NCI-H2107 treated with DMSO at 0.1 percent for 48 hours (cell line): Measurements from ENCODE around the gene NFAM1.

Source experiments
- DNase-seq: peaks from one replicate; lab custom pipeline; 2025; ENCODE audit not compliant: unreplicated experiment; lab: John Stamatoyannopoulos, UW

The NFAM1 gene

DNA sequence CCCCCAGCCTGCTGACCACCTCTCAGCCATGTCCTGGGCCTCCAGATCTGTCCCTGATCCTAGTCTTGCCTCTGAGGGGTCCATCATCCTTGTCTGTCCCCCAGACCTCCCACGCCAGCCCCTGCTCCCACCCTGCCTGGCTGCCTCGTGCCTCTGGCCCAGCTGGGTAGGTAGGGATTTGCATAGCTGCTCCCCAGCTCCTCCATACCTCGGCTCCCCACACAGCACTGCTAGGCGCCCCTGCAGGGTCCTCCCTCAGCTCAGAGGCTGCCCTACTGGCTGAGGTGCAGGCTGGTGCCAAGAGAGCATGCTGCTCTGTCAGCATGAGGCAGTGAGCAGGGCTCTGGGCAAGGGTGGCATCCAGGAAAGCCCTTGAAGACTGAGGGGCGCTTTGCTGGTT, 47.7 kb downstream of the NFAM1 start:
- no peak for DNase-seq

DNA sequence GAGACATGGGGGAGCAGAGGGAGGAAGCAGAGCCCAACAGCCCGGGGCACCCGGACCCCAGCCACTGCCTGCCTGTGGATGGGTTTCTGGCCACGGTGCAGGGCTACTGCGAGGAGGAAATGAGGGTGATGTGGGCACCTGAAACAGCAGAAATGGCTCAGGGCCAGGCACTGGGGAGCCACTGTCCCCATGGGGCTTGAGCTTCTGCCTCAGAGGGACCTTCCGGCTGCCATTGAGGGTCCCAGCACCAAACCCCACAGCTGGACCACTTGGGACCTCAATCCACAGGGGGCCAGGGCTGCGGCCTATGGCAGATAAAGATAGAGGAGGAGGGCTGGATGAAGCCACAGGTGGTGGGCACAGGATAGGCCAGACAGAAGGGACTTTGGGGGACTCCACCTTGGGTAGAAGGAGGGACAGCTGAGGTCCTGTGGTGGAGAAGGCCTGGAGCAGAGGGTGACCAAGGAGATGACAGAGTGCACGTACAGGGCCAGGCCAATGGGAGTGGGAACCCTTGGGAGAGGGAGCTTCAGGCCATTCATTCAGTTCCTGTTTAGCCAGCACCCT, 48.3 kb downstream of the NFAM1 start:
- DNase-seq: no peak

DNA sequence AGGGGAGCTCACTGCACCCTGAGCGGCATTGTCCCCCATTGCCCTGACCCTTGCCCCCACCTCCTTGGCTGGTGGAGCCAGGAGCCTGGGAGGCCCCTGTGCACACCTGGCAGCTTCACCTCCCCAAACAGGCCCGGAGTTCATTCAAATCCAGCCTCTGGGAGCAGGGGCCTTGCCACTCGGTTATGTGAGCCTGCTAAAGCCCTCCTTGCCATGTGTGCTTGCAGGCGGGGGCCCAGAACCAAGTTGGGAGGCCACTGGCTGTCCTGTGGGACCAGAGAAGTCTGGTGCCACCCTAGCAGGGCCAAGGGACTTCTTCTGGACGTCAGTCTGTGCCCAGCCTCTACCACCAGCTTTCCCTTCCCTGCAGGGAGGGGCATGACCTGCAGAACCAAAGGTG, 48.9 kb downstream of the NFAM1 start:
- DNase-seq: no peak

DNA sequence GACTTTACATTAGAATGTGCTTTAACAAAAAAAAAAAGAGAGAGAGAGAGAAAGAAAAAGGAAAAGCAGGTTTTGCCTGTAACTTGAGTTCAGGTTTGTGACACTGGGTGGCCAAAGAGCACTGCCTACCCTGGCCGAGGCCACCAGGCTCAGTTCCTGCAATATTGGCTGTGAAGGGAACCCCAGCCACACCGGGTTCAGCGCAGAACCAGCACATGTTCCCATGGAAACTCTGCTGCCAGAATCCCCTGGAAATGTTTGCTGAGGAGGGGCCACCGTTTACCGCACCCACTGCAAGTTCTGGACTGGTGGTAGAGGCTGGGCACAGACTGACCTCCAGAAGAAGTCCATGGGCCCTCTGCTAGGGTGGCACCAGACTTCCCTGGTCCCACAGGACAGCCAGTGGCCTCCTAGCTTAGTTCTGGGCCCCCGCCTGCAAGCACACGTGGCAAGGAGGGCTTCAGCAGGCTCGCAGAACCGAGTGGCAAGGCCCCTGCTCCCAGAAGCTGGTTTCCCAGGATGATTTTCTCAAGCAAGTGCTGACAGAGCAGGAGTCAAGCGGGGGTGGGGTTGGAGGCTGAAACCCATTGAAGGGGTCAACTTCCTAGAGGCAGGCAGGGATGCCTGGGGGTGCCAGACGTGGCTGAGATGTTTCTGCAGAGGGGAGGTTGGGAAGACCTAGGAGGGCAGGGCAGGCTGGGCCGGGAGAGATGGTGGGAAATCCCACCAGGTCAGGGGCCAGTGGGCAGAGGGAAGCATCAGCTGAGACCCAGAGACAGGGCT, 51.2 kb downstream of the NFAM1 start:
- DNase-seq: no peak

DNA sequence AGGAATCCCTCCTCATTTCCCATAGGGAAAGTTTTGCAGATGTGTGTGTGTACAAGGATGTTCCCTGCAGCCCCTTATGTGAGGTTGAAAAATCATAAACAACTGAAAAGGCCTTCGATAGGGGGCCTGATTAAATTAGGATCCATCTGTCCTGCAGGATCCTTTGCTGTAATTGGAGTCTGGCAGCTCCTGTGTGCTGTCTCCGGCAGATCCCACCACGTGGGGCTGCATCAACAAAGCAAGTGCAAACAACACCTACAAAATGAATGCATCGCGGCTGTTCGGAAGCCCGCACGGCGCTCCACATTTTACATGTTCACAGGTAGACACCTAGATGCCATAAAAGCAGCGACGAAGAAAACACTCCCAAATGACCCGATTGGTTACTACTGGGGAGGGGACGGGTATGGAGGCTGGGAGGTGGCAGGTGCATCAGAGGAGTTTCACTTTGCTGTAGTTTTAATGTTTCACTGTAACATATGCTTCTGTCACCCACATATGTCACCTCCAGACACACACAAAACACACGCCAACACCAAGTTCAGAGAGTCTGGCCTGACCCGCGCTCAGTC, 52.2 kb downstream of the NFAM1 start:
- DNase-seq: peak; percentile 40

DNA sequence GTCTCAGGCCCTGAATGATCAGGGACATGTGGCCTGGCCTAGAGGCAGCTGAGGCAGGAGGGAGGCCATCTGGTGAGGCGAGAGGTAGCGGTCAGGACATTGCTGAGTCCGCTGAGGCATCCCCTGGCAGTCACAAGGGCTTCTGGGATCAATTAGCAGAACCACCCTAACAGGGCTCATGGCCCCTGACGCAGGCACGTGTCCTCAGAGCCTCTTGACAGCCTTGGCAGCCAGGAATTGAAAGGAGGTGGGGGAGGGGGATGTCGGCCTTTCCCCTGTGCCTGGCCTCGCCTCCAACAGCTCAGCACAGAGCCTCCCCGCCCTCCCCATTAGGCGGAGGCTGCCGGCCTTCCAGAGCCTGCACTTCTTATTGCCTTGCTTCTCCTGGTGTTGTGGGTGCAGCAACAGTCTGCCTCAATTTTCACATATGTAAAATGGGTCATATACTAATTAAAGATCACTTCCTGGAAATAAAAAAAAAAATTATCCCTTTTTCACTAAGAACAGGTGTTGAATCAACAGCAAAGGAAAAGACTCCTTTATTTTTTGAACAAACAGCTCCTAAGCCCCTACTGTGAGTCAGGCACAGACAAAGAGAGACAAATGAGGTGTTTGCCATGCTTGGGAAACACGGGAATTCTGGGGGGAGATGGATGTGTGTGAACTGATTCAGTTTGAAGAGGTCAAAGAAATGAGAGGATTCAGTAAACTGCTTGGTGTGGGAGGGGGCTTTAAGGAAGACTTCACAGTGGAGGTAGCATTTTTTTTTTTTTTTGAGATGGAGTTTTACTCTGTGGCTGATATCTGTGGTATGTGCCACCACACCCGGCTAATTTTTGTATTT, 55.3 kb downstream of the NFAM1 start:
- no peak for DNase-seq

DNA sequence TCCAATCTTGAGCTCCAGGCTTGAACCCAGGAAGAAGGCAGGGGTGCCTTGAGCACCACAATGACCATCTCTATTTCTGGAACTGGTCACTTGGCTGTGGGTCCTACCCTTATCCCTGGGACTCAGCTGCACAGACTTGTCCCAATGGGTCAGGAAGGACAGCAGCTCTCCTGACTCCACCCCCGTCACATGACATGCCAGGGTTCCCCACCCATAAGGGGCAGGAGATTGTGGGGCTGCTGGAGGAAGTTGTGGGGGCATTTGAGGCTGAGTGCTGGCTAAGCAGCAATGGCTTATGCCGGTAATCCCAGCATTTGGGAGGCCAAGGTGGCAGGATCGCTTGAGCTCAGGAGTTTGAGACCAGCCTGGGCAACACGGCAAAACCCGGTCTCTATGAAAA, 56.2 kb downstream of the NFAM1 start:
- no peak for DNase-seq

DNA sequence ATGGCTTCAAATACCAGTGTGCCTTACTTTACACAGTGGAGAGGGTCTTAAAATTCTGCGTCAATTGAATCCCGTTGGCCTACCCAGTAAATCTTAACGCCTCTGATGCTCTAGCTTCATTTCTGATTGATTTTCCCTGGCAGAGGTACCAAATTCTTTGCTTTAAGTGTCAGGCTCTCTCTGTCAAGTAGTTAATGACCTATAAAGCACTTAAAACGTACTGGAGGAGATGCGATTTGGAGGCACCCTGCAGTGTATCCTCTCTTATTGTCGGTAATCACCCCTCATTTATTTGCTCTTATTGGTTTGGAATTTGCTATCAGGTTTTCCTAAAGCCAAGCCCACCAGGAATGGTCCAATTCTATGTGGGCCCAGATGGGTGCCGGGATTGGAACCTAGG, 59.2 kb downstream of the NFAM1 start:
- DNase-seq: peak; percentile 18

DNA sequence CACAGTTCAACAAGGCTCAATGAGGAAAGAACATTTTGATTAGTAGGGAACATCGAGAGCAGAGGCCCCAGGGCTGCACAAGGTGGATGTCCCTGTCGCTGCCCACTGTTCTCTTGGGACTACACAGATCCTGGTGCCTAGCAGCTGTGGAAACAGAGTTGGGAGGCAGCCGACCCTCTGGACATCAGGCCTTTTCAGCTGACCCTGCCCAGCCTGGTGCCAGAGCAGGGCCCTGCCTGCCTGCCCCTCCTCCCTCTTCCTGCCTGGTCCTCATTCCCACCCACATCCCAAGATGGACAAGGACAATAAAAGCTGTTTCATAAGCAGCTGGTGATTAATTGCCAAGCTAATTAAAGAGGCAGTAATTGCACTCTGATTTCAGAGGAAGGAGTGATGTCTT, 60.7 kb downstream of the NFAM1 start:
- DNase-seq: no peak

DNA sequence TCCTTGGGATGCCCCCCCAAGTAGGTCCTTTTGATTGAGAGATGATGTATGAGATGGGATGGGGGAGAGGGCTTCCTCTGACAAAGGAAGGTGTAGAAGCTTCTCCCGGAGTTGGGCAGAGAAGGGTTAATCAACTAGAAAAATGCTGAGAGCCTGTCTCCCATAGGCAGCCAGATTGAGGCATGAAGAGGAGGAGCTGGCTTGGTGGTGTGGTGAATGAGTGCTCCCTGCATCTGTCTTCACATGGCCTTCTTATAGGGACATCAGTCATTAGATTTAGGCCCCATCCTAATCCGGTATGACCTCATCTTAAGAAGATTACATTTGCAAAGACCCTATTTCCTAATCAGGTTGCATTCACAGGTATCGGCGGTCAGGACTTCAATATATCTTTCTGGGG, 61.1 kb downstream of the NFAM1 start:
- no peak for DNase-seq

DNA sequence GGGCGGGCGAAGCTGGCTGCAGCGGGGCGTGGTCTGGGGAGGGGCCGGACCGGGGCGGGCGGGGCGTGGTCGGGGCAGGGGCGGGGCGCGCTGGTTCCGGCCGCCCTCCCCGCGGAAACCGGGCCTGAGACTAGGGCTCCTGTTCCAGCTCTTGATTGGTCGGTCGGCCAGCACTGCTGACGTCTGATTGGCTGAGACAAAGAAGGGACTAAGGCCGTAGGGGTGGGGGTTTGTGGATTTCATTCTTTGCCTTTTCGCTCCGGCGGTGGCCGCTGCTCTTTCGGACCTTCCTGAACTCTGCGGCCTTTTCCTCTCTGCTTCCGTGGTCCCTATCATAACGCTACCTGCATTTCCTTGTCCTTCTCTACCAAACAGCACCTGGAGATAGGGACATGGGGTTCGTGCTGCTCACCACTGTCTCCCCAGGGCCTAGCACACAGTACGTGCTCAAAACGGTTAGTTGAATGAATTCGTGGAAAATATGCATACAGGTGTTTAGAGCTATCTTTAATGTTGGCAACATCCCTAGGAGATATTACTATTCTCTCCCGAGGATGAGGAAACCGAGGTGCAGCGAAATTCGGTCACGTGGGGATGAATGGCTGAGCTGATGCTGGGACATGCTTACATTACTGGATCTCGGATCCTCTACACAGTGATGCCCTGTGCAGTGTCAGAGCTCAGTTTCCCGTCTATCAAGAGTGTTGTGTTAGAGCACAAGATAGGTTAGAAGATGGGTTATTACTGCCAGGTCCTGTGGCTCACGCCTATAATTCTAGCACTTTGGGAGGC, 62.8 kb downstream of the NFAM1 start:
- DNase-seq: peak; percentile 61

DNA sequence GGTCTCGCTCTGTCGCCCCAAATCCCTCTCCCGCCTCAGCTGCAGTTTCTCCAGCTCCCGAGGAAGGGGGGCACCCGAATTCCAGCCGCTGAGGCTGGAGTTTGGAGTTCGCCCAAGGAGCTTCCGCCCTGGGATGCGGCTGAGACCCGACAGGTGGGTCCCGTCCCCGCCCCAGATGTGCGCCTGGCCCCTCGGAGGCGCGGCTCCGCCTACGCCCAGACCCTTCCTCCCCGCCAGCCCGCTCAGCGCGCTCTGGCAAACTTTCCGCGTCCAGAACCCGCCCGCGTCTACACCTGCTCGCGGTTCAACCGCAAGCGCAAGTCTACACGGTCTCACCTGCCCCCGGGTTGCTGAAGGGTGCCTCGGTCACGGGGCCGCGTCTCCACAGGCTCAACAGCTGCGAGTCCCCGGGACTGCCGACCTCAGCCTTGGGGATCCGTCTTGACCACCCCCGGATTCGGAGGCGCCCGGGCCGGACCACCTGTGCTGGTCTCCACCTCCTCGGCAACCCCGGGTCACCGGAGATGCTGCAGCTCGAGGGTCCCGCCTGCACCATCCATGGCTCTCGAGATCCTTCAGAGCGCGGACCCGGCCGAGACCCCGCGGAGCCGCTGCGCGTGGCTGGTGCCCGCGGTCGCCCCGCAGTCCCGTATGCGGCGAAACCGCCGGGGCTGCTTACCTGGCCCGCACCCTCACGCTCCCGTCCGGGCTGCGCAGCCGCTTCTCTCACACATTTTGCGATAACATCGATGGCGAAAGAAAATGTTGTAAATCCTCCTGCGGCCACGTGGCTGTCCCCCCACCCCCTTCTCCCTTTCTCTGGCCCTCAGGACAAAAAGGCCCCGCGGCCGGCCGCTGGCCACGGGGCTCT, 63.6 kb downstream of the NFAM1 start:
- DNase-seq: no peak

DNA sequence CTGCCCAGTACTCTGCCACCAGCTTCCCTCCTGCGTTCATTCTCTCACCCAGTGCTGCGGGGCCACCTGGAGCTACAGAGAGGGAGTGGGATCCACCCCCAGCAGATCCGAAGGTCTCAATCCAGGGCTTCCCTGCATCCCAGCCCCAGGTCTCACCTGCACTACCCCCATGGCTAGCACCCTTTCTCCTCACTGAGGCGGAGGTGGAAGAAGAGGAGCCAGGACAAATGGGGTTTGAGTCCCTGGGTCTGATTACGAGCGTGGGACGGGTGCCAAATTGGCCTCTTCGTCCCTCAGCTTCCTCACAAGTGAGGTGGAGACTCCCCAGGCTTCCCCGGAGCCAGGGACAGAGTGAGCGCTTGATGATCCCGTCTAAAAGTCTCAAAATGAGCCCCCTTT, 64.2 kb downstream of the NFAM1 start:
- DNase-seq: no peak

DNA sequence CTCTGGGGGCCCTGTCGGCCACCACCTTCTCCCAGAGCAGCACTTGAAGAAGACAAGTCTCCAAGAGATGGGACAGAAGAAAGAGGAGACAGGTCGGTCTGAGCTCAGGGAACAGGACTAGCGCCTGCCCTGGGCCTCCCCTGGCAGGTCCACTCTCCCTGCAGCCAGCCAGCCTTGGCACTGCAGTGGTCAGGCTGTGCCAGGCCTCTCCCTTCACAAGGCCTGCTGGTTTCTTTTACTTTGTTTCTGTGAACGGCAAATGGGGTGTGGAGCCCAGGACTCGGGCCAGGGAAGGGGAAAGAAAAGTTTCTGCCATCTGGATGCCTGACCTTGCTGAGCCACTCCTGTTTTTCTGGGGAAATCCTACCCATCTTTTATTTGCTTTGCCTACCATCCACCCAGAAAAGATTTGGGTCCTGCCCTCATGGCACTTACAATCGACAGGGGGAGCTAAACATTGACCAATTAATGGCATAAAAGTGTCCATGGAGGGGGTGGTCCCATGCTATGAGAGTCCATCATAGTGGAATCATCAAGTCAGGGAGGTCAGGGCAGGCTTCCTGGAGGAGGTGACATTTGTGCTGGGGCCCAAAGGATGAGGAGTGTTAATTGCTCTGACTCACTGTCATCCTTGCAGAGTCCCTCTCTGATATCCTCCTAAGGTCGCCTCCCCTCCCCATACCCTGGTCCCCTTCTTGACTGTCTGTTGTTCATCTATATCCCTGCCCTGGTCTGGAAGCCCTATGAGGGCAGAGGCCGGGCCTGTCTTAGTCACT, 65.2 kb downstream of the NFAM1 start:
- no peak for DNase-seq

DNA sequence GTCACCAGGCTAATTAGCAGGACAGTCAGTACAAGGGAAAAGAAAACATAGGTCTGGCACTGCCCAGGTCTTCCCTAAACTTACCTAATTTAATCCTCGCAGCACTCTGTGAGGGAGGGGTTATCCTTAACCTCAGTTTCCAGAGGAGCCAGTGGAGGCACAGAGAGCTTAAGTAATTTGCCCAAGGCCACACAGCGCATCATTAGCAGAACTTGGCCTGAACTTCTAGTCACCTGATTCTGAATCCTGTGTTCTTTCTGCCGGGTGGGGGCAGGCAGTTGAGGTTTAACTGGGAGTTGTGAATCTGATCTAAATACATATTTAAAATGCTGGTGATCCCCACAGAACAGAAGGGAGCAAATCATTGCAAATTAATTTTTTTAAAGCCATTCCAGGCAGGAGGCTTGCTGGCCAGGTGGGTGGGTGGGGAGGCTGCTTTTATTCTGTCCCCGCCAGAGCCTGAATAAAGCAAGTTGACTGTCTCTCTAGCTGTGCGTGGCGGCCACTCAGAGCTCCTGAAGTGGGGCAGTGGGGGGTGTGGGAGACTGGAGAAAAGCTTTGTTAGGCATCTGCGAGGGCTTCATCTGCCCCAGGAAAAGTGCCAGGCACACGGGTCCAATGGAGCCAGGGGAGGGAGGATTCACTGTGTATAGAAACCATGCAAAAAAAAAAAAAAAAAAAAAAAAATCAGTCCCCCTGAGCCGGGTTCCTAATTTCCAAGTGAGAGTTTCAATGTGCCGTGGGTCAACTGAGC, 66.1 kb downstream of the NFAM1 start:
- DNase-seq: peak; percentile 11

DNA sequence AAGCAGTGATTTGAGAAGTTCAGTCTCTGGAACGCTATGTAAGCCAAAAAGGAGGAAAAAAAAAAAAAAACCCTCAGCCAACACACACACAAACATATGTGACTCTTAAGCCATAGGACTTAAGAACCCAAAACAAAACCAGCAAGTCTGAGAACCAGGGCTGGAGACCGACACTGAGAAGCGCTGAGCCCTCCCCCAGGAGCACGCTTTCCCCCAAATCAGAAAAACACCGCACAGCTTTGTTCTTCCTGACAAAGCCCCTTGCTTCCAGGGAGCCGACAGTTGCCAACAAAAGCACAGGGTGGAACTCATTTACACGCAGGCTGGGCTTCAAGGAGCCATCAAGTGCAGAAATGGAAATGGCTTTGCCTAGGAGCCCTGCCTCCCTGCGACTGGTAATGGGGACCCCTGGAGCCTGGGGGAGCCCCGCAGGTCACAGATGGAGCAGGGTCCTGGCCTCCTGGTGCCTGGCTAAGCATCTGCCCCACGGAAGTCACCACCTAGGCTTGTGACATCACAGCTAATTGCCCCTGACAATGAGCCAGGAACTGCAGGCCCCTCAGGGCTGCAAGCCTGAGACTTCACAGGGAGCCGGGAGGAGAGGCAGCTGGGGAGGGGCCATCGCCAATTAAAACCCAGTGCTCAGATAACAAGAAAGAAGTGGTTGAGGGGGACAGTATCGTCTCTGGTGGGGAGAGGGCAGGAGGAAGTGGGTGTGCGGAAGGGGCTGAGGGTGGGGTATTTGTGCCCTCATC, 66.9 kb downstream of the NFAM1 start:
- DNase-seq: peak; percentile 53

DNA sequence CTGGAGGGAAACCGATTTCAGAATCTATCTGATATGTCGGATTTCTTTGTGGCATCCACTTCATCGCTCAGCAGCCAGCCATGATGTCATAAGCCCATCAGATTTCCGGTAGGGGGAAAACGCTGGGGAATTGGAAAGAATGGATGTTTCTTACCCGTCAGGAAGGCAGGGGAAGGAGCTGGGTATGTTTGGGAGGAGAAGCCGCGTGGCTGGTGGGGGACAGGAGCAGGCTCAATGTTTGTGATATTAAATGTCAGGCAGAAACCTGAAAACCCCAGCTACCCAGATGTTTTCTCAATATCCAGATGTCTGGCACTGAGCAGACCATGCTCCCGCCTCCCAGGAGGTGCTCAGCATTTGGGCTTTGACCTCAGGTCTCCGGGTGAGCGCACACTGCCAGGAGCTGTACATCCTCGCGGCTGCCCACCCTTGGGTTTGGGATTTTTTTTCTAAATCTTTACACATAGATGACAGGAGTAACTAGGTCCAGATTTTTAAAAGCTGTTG, 67.5 kb downstream of the NFAM1 start:
- DNase-seq: peak; percentile 23

DNA sequence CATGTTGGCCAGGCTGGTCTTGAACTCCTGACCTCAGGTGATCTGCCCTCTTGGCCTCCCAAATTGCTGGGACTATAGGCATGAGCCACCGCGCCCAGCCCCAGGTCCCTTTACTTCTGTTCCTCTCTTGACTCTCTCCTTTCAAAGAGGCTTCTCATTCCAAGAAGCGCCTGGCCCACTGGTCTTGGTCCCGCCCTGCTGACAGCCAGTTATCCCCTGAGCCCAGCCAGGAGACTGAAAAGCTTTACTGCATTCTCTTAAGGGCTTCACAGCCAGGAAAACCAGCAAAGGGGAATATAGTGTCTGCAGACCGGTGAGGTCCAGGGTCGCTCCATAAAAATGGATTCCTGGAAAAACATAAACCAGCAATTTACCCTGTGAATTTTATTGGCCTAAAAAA, 68.3 kb downstream of the NFAM1 start:
- DNase-seq: no peak
